HG03457 (cell line): ENCODE data around the gene FEM1B.
A peak's percentile ranks its signal among the peaks of the same experiment; 100 is the strongest.
"Not testable (repeated sequence)": the region's sequence is repeated elsewhere in the genome, so short reads cannot be mapped to it uniquely, and the experiment has no call there.

Source experiments
- ATAC-seq: cut with Tn5 transposase; IDR thresholded peaks from one replicate; pipeline ENCODE4 v1.9.1; 2021; ENCODE audit warnings: moderate number of reproducible peaks; ENCODE audit not compliant: unreplicated experiment

FEM1B gene

DNA sequence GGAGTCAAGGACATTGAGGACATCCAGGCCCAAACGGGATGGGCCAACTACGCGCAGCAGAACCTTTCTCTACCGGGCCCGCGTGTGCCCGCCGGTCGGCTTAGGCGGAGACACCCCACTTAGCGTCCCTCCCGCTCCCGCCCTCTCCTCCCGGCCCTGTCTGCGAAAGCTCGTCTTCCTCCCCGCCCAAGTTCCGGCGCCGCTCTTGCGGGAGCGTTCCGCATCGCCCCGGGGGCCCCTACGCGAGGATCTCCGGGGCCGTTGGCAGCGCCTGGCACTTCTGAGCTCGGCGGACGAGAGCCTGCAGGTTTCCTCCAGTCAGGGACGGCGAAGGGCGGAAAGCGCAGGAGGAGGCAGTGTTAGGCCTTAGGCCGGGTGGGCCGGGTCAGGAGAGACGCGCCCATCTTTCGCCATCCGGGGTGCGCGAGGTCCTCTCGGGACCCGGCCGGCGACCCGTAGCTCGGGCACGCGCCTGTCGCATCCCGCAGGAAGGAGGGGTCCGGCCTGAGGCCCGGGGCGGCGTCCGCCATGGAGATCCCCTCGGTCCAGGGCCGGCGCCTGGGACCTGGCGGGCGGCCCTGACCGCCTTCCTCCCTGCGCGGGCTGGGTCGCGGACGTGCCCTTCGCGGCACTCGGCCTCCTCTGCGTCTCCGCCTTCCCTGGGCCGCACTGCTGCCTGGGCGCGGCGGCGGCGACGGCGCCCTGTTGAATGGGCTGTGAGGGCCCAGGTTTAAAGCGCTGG lies at the start of gene FEM1B:
TSS of gene FEM1B (plus strand) at position 143 of the 742 bp plus-strand sequence. CDS start 673 bp downstream, outside the sequence.
- ATAC-seq = peak; percentile 59

- ATAC-seq = no peak
These were observed 49.2 kb upstream of the FEM1B start for GRCh38 chr15:68228143-68228970.

GRCh38 chr15:68228971-68229385 lies 48.6 kb upstream of the FEM1B start:
- no peak for ATAC-seq

DNA sequence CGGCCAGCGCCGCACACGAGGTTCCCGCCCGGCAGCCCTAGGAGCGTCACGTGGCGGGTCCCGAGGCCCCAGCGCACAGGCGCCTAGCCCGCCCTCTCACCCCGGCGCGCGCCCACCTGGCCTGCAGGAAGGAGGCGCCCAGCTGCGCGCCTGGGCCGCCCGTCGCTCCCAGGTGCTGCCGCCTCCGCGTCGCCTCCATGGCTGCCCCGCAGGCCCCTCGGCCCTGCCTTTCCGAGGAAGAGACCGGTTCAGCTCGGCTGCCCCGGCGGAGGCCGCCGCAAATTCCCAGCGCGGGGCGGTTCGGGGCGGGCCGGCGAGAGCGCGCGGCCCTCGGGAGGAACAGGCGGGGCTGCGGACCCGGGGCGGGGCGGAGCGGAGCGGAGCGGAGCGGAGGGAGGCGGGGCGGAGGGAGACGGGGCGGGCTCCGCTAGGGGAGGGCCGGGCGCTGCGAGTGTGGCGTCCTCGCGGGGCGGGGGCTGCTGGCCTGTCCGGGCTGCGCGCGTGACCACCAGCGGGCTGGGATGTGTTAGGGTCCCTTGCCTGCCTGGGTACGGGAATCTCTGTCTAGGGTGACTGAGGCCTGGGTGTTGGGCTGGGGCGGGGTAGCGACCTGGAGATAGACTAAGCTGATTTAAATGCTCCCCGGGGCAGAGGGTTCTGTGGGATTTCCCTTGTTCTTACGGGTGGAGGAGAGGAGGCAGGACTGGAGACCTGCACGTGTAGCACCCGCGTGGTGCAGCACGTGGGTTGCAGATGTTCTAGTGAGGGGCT lies 48.0 kb upstream of the FEM1B start, which contains the start of gene CLN6:
TSS of gene CLN6 (minus strand) at position 343 of the 771 bp plus-strand sequence. CDS start at position 199, 144 bp downstream.
- ATAC-seq = peak; percentile 42

GRCh38 chr15:68230157-68231100 lies 47.1 kb upstream of the FEM1B start:
- no peak for ATAC-seq

DNA sequence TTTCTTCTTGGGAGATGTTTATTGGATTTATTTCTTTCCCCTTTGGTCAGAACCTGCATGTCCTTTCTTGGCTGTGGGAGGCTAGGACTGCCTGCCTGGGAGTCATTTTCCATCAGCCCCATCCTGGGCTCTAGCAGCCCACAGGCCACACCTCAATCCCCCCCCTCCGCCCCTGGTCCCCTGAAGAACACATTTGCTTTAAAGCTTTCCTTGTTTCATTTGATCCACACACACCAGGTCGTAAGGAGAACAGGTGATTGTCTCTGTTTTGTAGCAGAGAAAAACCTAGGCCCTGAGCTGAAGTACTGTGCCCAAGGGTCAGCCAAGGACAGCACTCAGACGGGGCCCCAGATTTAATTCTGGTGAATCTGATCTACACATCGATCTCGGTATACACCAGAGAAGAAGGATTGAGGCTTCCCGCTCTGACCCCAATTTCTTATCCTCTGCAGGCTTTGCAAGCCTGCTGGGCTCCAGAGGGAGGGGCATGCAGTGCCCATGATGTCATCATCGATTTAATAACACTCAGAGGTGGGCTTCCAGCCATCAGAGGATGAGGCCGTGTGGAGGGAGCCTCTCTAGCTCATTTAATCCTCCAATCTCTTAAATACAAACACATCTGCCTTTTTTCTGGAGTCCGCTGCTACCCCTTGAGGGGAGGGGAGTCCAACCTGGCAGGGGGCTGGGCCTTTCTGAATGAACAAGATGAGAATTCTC lies 46.3 kb upstream of the FEM1B start:
- ATAC-seq = no peak

GRCh38 chr15:68232449-68232848 lies 45.1 kb upstream of the FEM1B start:
- no peak for ATAC-seq

- ATAC-seq = no peak
These were observed 44.6 kb upstream of the FEM1B start for GRCh38 chr15:68232937-68233336.

- no peak for ATAC-seq
These were observed 43.5 kb upstream of the FEM1B start for GRCh38 chr15:68234060-68234459.

- ATAC-seq = not testable (repeated sequence)
These were observed 43.0 kb upstream of the FEM1B start for GRCh38 chr15:68234520-68234919.

DNA sequence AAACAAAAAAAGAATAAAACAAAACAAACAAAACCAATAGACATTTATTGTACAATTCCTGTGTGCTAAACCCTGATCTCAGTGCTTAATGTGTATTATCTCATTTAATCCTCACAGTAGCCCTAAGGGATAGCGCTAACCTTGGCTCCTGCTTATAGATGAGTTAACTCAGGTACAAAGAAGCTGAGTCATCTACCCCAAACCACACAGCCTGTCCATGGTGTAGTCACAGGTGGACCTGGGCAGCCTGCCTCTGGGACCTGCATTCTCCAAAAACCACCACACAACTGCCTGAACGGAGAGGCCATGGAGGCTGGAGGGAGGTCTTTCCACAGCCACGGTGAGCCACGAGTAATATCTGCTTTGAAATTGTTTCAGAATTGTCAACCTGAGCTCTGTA lies 42.5 kb upstream of the FEM1B start:
- ATAC-seq = no peak

DNA sequence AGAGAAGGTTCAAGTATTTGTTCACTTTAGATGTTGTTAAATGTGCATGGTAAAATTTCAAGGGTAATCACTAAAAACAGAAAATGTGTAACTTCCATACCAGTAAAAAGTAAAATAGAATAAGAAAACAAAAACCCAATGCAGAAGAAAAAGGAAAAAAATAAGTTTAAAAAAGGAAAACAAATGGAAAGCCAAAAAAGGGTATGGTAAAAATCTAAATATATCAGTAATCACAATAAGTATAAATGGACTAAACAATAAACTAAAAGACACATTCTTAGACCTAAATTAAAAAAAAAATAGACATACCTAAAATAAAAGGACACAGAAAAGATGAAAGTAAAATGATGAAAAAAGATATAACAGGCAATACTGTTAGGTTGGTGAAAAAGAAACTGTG lies 38.5 kb upstream of the FEM1B start:
- no peak for ATAC-seq

DNA sequence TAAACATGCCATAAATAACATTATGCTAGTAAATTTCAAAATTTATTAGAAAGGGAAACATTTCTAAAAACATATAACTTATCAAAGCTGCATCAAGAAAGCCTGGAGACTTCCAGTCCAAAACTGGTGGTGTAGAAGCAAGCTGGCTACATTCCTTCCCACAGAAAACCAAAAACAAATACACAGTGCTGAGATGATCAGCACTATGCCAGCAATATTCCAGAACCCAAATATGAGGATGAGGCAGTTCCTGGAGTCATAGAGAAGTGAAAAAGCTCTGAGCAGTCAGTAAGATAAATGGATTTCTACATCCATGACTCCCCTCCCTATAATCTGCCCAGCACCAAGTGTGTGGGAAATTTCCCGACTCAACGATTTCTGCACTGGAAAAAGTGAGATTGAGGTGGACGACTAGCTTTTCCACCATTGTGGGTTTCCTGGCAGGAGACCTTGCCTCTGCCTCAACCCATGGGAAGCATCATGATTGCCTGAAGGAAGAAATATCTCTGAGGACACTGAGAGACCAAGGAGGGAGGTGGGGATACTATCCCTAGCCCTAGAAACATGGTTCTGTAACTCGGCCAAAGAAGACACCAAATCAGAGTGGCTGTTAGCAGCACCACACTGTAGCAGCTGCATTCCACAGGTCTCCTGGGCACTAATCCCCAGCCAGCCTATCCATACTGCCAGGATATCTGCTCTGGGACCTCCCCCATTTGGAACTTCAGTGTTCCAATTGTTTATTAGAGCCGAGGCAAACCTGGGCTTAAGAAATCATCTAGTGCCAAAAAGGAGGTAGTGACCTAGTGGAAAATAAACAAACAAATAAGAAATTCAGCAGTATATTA lies 36.2 kb upstream of the FEM1B start:
- no peak for ATAC-seq

- ATAC-seq = no peak
These were observed 33.3 kb upstream of the FEM1B start for GRCh38 chr15:68244235-68244634.

DNA sequence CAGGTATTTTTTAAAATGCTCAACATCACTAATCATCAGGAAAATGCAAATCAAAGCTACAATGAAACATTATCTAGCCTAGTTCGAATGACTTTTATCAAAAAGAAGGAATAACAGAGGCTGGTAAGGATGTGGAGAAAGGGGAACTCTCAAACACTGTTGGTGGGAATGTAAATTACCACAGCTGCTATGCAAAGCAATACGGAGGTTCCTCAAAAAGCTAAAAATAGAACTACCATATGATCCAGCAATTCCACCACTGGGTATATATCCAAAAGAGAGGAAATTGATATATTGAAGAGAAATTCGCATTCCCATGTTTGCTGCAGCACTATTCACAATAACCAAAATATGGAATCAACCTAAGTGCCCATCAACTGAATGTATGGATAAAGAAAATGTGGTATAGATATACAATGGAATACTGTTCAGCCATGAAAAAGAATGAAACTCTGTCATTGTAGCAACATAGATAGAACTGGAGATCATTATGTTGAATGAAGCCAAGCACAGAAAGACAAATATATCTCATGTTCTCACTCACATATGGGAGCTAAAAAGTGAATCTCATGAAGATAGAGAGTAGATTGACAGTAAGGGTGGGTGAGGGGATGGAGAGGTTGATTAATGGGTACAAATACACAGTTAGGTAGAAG lies 28.4 kb upstream of the FEM1B start:
- ATAC-seq = no peak

DNA sequence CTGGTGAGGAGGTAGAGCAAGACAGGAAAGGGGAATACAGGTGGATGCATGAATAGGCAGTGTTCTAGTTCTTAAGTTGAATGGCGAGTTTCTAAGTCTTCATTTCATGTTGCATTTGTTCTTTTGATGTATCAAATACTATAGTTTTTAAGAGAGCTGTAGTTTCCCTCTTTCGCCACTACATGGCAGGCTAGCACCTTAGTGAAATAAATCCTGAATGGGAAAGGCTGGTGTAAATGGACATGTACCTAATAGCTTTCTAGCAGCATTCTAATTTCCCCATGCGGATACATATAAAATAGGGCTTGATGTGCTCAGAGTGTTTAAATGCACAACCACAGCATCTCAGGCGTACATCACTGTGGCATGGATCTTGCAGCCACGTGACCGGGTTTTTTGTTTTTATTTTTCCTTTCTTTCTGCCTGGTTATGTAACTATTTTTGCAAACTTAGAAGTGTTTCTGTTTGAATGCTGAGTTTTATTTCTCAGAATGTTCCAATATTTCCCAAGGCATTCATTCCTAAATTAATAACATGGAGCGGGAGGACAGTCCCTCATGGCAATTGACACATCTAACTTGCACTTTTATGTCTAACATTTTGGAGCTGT lies 24.5 kb upstream of the FEM1B start:
- no peak for ATAC-seq

- no peak for ATAC-seq
These were observed 20.7 kb upstream of the FEM1B start for GRCh38 chr15:68256675-68257450.
